Bronchial epithelial cell (primary cell): ENCODE data around the gene MAFF. TPM values are rescaled to one million over a fixed set of nuclear protein-coding genes. Genes with fewer than 3 reads are reported as not detected.

ENCODE experiments used
- DNase-seq: peaks from one replicate; pipeline ENCODE4 v3.0.0-alpha.2; 2010; ENCODE audit warnings: low read depth
- FAIRE-seq: peaks from 2 replicates; lab custom pipeline; 2011; peaks lifted over from hg19 to GRCh38; lab: Jason Lieb, UNC
- H3K27me3 ChIP-seq: 2 replicates; pipeline ENCODE4 v1.5.1; 2011; ENCODE audit warnings: low read length; ENCODE audit not compliant: control insufficient read depth, insufficient read depth
- H3K36me3 ChIP-seq: 2 replicates; pipeline ENCODE4 v1.5.1; 2011; ENCODE audit warnings: low read length; ENCODE audit not compliant: control insufficient read depth, insufficient read depth
- H3K4me3 ChIP-seq: 2 replicates; pipeline ENCODE4 v1.5.1; 2011; ENCODE audit warnings: mild to moderate bottlenecking, low read depth, low read length, control low read depth
- total RNA-seq: library from RNA; depleted of rRNA; stranded (reverse); fragments of >200 nt; gene quantifications from 2 replicates; pipeline ENCODE4 v1.2.1, GENCODE V29; 2014
- TF ChIP-seq, protein P1 (sequence below): IDR thresholded peaks from 2 replicates; pipeline ENCODE4 v1.5.1; 2011; ENCODE audit warnings: mild to moderate bottlenecking, moderate library complexity, low read length, control low read depth, inconsistent platforms; ENCODE audit not compliant: insufficient read depth, severe bottlenecking

The MAFF gene
- total RNA-seq, 1 donor from 2014 or later = 25.0 TPM

DNA sequence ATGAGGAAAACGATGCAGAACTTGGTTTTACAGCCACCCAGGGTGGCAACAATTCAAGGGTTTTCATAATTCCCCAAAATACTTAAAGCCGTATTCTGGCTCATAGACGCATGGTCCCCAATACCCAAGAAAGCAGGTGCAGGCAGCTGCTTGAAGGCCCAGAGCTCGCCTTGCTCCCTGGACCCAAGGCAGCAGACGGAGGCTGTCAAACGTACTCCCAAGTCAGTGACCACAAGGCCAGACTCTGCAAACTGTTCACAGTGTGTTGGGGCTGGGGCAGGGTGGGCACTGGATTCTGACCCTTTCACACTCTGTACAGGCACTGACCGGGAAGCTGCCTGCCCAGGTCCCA, 49.5 kb downstream of the MAFF start:
- Histone ChIP-seq H3K27me3 (no peaks in the 10 kb centered on the region), H3K36me3 (peaks cover 11% of the 10 kb centered on the region), H3K4me3 (no peak overlapping the region)
- DNase-seq (no peak), FAIRE-seq (no peak)
- TF ChIP-seq, protein P1, sequence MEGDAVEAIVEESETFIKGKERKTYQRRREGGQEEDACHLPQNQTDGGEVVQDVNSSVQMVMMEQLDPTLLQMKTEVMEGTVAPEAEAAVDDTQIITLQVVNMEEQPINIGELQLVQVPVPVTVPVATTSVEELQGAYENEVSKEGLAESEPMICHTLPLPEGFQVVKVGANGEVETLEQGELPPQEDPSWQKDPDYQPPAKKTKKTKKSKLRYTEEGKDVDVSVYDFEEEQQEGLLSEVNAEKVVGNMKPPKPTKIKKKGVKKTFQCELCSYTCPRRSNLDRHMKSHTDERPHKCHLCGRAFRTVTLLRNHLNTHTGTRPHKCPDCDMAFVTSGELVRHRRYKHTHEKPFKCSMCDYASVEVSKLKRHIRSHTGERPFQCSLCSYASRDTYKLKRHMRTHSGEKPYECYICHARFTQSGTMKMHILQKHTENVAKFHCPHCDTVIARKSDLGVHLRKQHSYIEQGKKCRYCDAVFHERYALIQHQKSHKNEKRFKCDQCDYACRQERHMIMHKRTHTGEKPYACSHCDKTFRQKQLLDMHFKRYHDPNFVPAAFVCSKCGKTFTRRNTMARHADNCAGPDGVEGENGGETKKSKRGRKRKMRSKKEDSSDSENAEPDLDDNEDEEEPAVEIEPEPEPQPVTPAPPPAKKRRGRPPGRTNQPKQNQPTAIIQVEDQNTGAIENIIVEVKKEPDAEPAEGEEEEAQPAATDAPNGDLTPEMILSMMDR = no peak

DNA sequence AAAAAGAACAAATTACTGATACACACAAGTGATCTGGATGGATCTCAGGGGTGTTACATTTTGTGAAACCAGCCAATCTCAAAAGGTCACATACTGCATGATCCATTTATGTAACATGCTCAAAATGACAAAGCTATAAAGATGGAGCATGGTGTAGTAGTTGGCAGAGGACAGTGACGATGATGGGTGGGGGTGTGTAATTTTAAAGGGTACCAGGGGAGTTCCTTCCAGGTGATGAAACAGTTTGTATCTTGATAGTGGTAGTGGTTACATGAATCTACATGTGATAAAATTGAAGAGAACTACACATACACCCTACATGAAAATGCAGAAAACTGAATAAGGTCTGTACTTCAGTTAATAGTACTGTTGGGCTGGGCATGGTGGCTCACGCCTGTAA, 53.9 kb downstream of the MAFF start:
- Histone ChIP-seq H3K4me3 (no peak overlapping the region), H3K27me3 (no peaks in the 10 kb centered on the region), H3K36me3 (peaks cover 4% of the 10 kb centered on the region)
- DNase-seq = no peak
- TF ChIP-seq, protein P1 = no peak
- no peak for FAIRE-seq

DNA sequence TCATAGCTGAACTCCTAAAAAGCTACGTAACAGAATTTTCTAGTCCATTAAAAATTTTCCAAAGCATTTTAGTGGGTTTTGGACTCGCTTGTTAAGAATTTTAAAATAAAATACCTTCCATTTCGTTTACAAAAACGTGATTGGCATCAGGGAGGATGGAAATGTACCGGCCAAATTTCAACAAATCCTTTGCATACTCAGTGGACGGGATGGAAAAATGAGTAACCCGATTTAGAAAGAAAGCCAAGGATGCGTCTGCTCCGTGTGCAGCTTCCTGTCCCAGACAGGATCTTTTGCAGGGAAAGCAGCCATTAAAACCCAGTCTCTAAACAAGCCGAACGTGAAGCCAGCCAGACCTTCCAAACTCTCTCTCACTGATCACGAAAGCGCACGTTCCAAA, 55.4 kb downstream of the MAFF start:
- TF ChIP-seq, protein P1 = no peak
- no peak for FAIRE-seq
- H3K27me3 ChIP-seq = no peaks in the 10 kb centered on the region

DNA sequence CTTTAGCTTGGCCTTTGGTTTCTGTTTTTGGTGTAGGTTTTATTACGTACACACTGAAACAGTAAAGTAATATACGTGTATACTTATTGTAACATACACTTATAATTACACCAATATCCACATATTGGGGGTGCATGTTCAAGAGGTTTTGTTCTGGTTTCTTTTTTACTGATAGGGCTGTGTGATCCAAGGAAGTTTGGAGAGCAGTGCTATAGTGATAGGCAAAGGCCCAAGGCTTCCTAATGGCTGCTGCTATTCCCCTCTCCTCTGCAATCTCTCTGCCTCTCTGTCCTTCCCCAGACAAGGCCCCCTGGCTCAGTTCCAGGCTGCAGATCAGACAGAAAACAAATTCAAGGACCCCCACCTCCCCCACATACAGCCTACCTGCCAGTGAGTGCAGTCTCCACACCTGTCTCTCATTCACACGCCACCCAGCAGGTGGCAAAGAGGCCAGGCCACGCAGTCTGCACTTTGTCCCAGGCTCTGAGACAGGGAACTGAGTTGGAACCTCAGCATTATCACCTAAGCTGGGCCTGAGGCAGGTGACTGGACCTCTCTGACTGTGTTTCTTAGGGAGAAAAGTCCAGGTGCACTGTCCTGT, 56.0 kb downstream of the MAFF start:
- H3K27me3 ChIP-seq = no peaks in the 10 kb centered on the region
- TF ChIP-seq, protein P1 = no peak
- DNase-seq (no peak), FAIRE-seq (no peak)
- H3K4me3 ChIP-seq = no peak overlapping the region
- H3K36me3 ChIP-seq = peaks cover 1% of the 10 kb centered on the region

More for the DNA sequence above, 55.4 kb downstream of the MAFF start:
- DNase-seq = no peak
- Histone ChIP-seq H3K4me3 (no peak overlapping the region), H3K36me3 (peaks cover 2% of the 10 kb centered on the region)

DNA sequence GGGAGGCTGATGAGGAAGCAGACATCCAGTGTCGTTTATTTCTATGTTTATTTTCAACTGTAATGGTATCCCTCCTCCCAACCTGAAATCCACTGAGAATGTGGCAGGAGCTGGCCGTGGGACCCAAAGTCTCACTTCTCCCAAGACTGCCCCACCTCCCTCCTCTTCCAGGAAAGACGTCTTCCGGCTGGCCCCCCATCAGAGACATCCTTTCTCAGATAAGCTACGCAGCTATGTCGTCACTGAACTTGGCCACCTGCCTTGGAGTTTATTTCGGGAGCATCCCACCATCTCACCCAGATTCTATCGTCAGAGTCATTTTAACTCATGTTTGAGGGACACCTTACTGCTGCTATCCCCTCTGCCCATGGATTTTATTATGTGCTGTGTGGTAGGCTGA, 57.1 kb downstream of the MAFF start:
- H3K27me3 ChIP-seq = no peaks in the 10 kb centered on the region
- FAIRE-seq = no peak
- TF ChIP-seq, protein P1 = no peak
- DNase-seq = no peak
- H3K36me3 ChIP-seq = peaks cover 4% of the 10 kb centered on the region
- no peak overlapping the region for H3K4me3 ChIP-seq

DNA sequence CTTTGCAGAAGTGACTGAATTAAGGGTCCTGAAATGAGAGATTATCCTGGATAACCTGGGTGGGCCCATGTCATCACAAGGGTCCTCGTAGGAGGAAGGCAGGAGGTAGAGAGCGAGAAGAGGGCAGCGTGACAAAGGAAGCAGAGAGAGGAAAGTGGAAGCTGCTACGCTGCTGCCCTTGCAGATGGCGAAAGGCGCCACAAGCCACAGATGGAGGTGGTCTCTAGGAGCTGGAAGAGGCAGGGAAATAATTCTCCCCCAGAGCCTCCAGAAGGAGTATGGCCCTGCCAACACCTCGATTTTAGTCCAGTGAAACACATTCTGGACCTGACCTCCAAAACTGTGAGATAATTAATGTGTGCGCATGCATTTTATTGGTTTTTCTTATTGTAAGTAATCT, 57.6 kb downstream of the MAFF start:
- H3K27me3 ChIP-seq = no peaks in the 10 kb centered on the region
- no peak overlapping the region for H3K4me3 ChIP-seq
- TF ChIP-seq, protein P1 = no peak
- H3K36me3 ChIP-seq = peaks cover 9% of the 10 kb centered on the region
- DNase-seq (no peak), FAIRE-seq (no peak)
